NAMALWA (cell line): ENCODE data around the gene EEF2K.
"Not testable (repeated sequence)": the region's sequence is repeated elsewhere in the genome, so short reads cannot be mapped to it uniquely, and the experiment has no call there.

ENCODE experiments used
- DNase-seq: peaks from one replicate; pipeline ENCODE4 v3.0.0-alpha.2; 2015; ENCODE audit warnings: low spot score

EEF2K gene

DNA sequence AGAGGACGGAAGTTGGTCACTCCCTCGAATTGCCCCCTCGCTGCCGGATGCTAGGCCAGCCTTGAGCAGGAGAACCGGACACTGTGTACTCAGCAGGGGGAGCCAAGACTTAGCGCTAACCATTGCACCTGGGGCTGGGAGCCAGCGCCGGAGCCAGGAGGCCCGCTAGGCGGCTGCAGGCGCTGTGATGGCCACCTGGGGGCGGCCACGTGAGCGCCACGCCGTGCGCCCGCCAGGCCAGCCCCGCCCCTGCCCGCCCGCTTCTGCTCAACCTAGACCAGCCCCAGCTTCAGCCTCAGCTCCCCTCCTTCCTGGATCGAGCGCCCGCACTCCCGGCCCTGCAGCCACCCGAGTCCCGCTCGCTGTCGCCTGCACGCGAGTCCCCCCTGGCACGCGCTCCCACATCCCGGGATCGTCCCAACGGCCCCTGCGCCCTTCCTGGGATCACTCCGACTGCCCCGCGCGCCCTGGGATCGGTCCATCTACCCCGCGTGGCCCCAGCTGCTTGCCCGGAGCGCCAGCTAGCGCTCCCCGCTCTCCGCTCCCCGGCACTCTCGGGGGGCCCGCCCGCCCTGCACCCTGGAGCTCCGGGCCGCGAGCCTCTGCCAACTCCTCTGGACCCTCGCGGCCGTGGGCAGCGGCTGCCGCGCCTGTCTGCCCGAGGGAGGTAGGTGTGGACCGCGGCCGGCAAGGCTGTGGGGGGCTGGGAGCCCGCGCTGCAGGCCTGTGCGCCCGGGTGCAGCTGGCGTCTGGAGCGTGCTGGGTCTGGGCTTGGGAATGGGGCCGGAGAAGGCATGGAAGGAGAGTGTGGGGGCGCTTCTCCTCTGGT, at the start of gene EEF2K:
Gene EEF2K (plus strand): TSS at position 266 of the 829 bp plus-strand sequence. CDS start 19,452 bp downstream, outside the sequence.
- DNase-seq, result peak; percentile 90

GRCh38 chr16:22161401-22161800, 44.7 kb upstream of the EEF2K start:
- DNase-seq, result no peak

DNA sequence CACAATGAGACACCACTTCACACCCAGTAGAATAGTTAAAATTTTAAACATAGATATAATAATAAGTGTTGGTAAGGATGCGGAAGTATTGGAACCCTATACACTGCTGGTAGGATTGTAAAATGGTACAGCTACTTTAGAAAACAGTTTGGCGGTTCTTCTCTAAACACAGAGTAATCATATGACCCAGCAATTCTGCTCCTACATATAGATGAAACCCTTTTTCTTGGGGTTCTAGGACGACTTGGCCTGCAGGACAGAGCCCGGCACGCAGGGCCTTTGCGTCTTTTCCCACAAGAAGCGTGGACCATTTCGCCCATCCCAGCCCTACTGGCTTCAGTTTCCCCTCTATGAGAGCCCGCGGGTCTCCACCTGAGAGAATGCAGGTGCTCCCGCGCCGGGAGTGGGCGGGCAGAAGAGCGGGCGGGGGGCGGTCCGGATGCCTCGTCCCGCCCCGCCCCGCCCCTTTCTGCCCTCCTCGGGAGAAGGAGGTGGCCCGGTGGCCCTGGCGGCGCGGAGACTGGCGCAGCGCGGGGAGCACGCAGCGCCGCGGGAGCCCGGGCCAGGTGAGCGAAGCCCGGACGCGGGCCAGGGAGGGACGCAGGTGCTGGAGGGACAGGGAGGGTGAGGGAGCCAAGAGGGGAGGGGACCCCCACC, 44.0 kb upstream of the EEF2K start, which contains the start of gene SDR42E2:
Gene SDR42E2 (plus strand): TSS at position 508 of the 657 bp plus-strand sequence. CDS start 3,077 bp downstream, outside the sequence.
- no peak for DNase-seq

DNA sequence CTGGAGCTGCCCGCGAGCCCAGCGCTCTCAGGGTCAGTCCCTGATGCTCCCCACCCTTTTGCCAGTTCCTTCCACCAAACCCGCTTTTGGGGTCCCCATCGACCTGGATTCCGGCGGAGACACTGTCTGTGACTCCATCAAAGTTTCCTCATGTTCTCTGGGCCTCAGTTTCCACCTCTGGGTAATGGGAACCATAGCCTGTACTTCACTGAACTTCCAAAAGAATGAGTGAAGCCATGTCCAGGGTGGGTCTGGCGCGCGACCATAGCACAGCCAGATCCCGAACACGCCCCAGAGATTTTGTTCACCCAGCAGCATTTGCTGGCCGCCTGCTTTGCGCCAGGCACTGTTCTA, 43.4 kb upstream of the EEF2K start:
- DNase-seq, result no peak

DNA sequence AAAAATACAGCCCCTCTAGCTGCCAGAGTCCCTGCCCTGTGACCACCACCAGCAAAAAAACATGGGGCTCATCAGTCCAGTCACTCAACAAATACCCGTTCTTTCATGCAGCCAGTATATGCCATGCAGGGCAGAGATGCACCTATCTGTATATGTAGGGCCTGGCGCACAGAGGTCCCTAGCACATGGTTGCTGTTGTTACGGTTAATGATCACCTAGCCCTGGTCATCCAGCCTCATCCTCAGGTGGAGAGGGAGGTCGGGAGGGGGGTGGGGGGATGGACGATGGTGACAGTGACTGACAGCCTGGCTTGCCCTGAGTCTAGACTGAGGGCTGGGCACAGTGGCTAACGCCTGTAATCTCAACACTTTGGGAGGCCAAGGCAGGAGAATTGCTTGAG, 42.3 kb upstream of the EEF2K start:
- DNase-seq, result no peak

GRCh38 chr16:22164482-22164881, 41.6 kb upstream of the EEF2K start:
- no peak for DNase-seq

GRCh38 chr16:22165508-22166285, 40.4 kb upstream of the EEF2K start:
- no peak for DNase-seq

DNA sequence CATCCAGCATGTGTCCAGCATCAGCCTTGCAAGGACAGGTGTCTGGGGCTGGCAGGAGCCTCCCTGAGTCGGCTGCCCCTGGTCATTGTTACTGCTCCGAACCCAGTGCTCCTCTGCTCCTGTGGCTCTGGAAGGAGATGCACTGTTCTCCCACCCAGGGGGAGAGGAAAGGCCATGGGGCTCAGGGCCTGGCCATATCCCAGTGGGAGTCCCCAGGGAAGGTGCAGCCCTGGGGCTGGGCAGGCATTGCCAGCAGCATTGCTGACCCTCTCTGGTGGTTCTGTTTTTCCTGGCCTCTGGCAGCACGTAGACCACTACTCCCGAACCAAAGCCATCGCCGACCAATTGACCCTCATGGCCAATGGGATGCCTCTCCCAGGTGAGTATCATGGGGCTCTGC, 34.1 kb upstream of the EEF2K start:
- no peak for DNase-seq

- not testable (repeated sequence) for DNase-seq
These were observed 33.4 kb upstream of the EEF2K start for GRCh38 chr16:22172642-22173041.

- no peak for DNase-seq
These were observed 31.4 kb upstream of the EEF2K start for GRCh38 chr16:22174642-22175041.

GRCh38 chr16:22177968-22178930, 27.8 kb upstream of the EEF2K start:
- DNase-seq, result no peak

DNA sequence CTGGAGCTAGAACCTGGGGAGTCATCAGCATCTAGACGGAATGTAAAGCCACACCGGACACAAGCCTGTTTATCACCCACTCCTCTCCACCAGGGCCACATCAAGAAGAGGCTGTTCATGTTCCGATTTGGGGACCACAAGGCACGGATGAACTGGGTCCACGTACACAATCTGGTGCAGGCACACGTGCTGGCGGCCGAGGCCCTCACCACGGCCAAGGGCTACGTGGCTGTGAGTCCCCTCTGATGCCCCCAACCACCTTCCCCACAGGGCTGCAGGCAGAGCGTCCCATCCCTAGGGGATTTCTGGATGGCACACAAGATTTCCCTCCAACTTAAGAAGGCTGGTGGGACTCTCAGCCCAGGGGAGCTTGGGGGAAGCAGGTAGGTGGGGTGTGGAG, 24.7 kb upstream of the EEF2K start:
- no peak for DNase-seq

- no peak for DNase-seq
These were observed 24.2 kb upstream of the EEF2K start for GRCh38 chr16:22181843-22182242.

GRCh38 chr16:22183335-22183734, 22.7 kb upstream of the EEF2K start:
- no peak for DNase-seq

DNA sequence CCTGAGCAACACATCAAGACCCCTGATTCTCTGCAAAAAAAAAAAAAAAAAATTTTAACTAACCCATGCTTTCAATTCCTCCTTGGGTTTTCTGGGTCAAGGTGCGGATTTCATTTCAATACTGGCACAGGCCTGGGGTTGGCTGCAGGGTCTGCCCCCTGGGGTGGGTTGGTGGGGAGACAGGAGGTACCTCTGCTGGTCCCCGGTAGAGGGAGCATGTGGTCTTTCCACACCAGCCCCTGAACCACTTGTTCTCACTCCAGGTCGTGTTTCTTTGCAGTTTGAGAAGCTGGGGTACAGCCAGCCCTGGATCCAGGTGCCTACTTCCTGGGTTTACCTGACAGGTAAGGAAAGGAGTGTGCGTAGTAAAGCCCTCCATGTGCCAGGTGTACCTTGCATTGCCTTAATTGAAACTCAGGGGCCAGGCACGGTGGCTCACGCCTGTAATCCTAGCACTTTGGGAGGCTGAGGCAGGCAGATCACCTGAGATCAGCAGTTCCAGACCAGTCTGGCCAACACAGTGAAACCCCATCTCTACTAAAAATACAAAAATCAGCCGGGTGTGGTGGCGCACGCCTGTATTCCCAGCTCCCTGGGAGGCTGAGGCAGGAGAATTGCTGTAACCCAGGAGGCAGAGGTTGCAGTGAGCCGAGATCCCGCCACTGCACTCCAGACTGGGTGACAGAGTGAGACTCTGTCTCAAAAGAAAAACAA, 22.0 kb upstream of the EEF2K start:
- DNase-seq, result peak; percentile 61

DNA sequence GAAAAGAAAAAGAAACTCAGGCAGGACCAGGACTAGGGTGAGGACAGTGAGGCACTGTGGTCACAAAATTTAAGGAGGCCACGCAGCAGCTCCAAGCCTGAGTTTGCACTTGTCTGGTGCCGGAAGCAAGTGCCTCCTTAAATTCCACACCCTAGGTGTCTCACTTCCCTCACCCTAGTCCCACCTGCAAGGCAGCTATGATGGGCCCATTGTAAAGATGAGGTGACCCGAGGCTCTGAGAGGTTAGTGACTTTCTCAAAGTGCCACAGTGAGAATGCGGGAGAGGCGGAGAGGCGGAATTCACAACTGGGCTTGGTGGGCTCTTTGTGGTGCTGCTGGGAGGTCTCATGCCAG, 21.5 kb upstream of the EEF2K start:
- DNase-seq, result no peak

DNA sequence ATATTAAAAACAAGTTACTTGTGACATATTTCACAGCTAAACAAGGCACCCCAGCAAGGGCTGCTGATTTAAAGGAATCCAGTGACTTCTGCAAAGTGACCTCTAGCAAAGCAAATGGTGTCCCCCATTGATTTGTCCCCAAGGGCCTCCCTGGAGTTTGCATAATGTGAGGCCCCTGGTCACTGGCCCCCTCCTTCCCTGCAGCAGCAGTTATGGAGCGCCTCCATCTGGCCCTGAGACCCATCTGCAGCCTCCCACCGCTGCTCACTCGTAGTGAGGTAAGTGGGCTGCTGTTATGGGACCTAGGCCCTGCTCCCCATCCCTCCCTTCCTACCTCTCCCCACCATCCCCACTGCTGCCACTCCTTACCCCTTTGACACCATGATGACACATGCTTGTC, 19.6 kb upstream of the EEF2K start:
- DNase-seq, result peak; percentile 35

DNA sequence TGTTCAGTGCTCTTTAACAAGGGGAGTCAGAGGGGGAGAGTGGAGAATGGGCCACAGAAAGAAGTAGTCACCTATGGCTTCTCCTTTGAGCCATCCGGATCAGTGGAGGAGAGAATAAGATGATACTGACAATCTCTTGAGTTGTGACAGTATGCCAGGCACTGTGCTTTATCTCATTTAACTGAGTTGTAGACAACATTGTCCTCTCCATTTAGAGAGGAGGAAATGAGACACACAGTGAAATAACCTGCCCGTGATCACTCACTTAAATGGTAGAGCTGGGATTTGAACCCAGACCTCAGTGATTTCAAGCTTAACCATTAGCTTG, 17.8 kb upstream of the EEF2K start:
- no peak for DNase-seq

DNA sequence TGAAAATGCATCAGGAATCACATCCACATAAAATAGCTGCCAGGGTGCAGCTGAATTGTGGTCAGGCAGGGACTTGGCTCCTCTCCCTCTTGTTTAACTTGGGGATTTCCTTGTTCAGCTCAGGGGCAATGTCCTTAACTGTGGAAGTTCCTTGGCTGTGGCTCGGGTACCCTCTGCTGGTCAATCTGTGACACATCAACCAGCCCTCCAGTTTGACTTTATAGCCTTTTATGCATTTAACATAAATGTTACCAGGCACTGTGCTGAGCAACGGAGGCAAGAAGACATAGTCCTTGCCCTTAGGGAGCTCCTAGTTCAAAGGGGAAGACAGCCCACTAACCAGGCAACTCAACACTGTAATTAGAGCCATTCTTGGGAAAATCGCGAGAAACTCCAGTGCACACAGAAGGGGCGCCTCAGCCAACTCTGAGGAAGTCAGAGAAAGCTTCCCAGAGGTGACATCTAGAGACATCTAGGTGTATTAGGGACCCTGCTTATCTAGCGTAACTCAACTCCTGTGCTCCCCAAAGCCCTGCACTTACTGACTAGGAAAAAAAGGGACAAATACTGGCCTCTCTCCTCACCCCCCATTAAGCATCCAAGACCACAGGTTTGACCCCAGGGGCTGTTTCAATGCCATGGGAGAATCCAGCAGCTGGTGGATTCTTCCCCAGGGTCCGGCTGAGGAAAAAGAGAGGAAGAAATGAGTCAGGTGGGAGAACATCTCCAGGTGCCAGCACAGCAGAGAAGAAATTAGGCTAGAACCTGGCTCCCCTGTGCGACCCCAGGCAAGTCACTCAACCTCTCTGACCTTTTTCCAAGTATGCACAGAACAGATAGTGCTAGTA, 17.3 kb upstream of the EEF2K start:
- peak; percentile 88 for DNase-seq

GRCh38 chr16:22189473-22190080, 16.5 kb upstream of the EEF2K start:
- peak; percentile 62 for DNase-seq
